ENCODE measurements around the gene DLG5.

Gene DLG5

DNA sequence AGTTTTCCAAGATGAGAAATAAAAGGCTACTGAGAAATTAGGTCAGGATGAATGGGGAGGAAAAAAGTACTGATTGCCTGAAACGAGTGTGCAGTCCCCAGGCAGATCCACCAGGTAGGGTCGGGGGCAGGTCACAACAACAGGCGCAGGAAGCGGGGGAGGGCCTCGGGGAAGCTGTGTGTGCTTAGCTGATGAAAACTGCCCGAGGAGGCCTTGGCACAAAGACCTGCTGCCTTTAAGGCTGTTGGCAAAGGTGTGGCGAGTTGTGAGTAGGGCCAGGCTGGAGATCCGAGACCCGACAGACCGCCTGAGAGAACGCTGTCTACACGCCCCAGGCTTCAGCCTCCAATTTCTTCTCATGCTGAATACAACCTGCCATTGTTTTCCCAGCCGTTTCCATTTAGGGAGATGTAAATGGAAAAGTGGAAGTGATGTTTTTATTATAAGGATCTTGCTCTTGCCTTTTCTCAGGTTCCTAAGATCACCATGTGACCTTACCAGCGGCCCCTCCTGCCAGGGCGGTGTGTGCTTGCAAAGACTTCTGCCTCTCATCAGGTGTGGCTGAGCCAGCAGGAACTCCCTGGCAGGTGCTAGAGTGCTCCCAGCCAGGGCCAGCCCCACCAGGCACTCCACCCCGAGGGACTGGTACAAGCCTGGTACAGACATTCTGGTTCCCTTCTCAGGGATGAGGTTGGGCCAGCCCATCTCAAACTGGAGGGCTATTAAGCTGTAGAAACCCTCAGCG, 60.8 kb downstream of the DLG5 start:
- no peak for DNase-seq

DNA sequence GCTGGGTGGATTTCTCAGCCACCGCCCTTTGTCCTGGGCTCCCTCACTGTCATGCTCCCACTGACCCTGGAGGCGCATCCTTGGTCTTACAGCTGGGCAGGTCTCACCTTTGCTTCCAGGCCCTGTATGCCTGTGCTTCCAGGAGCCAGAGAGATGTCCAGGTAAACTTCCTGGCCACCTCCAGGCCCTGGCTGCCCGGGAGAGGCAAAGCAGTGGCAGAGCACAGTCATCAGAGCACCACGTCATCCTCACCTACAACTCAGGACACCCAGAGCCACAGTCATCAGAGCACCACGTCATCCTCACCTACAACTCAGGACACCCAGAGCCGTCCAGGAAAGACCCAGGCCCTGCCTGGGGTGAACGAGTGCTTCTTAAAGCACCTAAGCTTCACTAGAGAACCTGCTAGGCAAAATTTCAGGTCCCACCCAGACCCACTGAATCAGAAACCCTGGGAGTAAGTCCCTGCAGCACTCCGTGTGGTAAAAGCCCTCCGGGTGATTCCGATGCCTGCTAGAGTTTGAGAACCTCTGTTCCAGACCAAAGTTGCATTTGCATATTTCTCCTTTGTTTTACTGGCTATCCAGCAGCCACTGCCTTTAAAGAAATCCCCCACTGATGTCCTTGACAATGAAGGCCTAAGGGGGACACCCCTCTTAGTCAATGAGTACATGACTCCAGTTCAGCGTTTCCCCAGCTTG, 62.3 kb downstream of the DLG5 start:
- no peak for DNase-seq

DNA sequence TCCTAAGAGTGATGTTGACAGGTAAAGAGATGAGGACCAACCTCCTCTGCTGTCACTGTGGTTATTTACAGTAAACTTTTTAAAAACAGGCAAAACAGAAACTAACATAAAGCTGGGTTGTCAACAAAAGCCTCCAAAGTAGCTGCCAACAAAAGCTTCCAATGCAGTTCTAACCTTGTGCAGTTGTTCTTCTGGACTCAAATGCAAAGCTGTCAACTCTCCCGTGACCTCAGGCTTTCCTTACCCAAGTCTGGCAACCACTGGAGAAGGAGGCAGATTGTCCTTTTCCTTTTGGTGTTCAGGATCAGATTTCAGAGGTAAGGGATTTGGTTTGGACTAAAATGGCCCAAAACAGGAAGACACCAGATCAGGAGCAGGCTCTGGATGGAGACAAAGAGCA, 63.1 kb downstream of the DLG5 start:
- DNase-seq = no peak

DNA sequence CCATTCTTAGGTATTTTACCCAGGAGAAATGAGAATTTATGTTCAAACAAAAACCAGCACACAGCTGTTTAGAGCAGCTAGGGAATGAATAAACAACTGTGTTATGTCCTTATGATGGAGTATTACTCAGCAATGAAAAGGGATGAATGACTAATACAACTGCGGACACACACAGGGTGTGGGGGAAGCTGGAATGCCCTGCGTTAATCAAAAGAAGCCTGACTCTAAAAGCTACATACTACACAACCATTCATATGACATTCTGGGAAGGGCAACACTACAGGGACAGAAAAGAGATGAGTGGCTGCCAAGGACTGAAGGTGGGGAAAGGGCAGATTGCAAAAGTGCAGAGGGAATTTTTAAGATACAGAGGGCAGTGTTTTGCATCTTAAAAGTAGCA, 64.0 kb downstream of the DLG5 start:
- no peak for DNase-seq

DNA sequence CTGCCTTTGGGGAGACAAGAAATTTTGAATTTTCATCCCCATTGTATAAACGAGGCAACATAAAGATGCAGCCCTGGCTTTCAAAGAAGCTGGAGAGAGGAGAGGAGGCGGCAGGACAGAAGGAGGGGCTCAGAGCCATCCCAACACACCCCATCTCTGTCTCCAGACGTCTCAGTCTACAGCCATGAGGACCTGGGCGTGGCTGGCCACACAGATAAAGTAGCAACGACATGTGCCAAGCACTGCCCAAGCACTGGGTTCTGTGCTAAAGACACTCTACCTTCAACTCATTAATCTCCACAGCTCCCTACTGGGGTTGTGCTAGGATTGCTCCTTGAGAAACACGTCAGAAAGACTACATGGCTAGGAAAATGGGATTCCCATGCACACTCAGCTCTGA, 65.2 kb downstream of the DLG5 start:
- no peak for DNase-seq

DNA sequence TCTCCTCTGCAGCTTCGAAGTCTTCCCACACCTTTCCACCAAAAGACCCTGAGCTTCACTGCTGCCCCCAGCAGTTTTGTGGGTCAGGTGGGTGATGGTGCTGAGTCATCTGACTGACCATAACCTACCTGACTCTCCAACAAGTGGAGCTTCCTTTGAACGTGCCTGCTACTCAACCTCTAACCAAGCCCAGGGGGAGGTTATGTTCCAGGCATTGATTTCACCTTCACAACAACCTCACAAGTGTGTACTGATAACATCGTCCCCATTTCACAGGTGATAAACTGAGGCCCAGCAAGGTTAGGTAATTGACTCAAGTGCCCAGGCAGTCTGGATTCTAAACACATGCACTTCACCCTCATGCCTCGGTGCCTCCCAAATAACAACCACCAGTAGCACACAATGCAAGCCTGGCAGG, 66.7 kb downstream of the DLG5 start:
- DNase-seq = no peak

DNA sequence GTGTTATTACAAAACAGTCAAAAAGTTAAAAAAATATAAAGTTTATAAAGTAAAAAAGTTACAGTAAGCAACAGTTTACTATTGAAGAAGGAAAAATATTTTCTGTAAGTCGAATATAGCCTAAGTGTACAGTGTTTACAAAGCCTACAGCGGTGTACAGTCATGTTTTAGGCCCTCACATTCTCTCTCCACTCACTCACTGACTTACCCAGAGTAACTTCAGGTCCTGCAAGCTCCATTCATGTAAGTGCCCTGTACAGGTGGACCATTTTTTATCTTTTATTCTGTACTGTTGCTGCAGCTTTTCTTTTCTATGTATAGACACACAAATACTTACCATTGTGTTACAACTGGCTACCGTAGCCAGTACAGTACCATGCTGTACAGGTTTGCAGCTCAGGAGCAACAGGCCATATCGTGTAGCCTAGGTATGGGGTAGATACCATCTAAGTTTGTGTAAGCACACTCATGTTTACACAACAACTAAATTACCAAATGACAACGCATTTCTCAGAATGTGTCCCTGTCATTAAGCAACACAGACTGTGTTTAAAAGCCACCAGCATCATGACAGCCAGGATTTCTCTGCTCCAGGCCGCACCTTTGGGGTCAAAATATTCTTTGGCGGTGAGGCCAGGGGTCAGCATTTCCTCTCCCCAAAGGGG, 67.2 kb downstream of the DLG5 start:
- no peak for DNase-seq

DNA sequence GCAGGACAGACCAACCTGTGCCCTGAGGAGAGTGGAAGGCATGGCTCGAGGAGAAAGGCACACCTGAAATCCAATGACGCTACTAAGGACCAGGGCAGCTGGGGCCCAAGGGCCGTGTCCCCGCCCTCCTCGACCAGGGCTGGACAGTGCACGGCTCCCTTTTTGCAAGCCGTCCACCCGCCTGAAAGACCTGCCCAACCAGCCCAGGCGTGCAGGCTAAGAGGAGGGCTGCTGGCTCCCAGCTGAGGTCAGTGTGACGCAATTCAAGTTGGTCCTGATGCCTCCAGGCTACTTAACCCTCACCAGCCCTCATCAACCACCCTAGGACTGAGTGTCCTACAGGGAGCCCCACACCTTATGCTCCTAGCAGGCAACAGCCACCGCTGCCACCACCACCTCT, 69.3 kb downstream of the DLG5 start:
- no peak for DNase-seq

DNA sequence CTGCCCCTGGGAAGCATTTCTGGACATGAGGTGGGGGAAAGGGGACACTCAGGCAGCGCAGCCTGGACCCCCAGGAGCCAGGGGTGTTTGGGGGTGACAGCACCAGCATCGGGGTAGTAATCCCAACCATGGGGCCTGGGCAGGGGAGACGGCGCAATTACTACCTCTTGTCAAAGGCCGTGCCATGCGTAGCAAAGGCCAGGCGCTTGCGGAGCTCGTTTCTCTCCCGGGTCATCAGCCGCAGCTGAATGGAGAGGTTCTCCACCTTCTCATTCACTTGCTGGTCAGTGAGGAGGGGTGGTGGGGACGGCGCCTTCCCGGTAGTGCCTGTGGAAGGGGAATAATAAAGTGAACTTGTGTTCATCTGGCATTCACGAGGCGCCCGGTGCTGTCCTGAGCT, 70.0 kb downstream of the DLG5 start:
- no peak for DNase-seq

DNA sequence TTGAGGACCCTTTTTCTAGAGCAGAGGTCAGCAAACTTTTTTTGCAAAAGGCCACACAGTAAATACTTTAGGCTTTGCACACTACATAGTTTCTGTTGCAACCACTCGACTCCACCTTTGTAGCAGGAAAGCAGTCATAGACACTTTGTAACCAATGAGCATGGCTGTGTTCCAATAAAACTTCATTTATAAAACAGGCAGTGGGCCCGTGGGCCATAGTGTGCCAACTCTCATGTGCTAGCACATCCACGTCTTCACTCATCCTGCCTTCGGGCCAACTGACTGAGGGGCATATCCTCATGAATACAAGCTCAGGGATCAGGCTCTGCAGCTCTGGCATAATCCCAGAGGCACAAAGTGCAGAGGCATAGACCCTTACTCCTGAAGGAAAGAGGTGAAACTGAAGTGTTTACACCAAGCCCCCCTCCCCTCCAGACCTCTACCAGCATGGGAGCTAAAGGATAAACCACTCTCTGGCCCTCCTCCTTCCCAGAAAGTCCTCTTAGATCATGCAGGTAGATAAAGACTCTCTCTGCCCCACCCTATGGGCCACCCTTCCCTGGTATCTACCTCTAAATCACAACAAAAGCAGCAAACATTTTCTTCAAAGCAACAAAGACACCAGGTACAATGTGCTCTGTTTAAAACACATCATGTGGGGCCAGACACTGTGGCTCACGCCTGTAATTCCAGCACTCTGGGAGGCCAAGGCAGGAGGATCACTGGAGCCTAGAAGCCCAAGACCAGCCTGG, 71.0 kb downstream of the DLG5 start:
- DNase-seq = no peak

DNA sequence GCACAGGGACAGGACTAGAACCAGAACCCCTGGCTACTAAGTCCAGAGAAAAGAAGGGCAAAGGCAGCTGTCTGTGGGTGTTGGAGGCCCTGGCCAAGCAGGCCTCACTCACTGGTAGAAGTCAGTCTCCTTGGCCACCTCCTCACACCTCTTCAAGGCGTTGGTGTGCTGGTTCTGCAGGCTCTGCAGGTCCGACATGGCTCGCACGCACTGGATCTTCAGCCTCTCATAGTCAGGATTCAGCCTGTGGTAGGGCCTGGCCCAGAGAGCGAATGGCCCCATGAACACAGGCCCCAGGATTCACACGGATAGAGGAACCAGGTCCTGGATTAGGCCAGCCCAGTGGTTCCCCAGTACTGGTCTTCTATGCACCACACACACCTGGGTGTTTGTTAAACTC, 72.4 kb downstream of the DLG5 start:
- DNase-seq = no peak

DNA sequence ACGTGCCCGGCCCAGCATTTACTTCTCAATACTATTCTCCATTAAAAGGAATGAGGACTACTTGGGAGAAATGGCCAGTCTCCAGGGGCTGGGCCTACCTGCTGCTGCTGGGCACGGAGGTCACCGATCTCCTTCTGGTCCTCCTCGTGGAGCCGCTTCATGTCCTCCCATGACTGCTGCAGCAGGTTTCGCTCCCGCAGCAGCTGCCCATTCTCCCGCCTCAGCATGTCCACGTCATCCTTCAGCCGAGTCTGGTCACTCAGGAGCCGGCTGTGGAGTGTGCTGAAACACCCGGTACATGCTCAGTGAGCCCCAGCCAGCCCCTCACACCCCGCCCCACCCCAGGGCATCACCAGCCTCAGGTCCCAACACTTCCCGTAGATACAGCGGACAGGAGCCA, 73.3 kb downstream of the DLG5 start:
- no peak for DNase-seq

DNA sequence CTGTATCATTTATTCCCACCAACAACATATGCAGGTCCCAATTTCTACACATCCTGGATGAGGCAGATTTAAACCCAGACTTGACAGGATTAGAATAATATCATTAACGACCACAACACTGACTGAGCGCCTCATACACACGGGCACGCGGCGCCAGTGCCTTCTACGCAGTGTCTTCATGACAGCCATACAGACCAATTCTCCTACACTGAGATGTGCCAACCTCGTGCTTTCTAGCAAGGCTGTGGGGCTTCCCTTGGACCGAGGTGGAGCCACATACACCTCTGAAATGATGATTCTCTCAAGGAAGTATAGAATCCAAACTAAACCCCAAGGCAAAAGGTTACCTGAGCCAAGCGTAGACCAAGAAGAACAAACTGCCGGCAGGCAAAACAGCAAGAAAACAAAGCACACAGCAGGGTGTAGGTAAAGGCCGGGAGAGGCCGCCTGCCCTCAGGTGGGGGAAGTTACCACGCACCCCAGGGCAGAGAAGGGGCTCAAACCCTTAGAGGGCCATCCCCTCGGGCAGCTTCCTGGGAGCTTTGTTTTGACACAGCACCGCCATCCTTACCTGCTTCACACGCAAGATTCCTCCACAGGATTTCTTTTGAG, 75.8 kb downstream of the DLG5 start:
- no peak for DNase-seq

DNA sequence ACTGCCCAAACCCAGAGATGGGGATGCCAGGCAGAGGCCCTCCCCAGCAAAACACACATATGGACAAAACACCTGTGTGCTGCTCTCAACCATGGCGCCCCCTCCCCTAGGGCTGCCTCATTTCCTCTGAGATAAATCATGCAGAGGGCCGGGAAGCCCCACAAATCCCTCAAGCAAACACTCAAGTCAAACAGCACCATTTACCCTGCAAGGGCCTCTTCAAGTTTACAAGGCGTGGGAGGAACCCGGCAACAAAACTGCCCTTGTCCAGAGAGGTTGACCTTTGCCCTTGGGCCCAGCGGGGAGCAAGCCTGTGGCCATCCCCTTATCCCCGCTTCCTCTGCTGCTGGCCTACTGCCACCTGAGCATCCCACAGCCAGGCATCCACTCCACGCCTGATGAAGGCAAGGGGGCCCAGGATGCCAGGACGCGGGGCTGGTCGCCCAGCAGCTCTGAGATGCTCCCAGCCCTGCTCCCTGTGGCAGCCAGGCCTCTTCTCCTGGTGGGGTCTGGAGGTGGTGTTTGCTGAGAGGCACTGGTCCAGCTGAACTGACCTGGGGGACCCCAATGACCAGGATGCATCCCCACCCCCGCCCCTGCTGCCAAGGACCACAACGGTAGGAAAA, 77.4 kb downstream of the DLG5 start:
- no peak for DNase-seq

DNA sequence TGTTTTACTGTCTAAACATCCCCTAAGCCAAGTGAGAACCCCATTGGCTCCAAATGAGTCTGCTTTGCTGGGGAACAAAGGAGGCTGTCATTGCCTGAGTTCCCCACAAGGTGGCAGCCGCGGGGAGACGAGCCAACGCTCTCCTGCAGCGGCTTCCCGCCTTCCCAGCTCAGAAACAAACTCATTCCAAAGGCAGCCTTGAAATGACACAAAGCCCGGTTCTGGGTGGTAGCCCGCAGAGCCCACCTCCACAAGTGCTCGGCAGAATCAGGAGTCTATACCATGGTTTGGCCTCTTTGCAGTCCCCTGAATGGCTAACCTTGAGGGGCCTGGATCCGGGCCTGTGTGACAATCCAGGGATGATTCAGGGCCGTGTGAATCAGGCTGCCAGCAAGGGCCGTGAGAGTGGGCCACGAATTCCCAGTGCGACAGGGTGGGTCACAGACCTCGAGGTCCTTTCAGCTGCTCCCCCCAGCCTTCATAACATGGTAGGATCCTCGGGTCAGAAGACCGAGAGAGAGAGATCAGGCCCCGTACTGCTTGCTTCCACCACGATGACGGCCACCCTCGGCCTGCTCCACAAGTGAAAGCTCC, 79.7 kb downstream of the DLG5 start:
- DNase-seq = no peak

DNA sequence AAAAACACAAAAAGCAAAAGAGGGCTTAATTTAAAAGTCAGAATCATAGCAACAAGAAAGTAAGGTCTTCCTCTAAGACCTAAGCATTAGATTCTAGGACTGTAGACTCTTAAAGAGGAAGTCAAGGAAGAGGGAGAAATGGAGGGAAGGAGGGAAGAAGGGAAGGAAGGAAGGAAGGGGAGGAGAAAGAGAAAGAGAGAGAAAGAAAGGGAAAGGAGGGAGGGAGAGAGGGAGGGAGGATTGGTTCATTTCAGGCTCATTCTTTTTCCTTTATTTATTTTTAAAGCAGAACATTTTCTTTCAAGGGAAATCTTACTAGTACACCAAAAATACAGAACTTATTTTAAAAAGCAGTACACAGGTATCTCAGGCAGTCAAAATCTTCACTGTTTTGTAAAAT, 81.1 kb downstream of the DLG5 start:
- DNase-seq = no peak

DNA sequence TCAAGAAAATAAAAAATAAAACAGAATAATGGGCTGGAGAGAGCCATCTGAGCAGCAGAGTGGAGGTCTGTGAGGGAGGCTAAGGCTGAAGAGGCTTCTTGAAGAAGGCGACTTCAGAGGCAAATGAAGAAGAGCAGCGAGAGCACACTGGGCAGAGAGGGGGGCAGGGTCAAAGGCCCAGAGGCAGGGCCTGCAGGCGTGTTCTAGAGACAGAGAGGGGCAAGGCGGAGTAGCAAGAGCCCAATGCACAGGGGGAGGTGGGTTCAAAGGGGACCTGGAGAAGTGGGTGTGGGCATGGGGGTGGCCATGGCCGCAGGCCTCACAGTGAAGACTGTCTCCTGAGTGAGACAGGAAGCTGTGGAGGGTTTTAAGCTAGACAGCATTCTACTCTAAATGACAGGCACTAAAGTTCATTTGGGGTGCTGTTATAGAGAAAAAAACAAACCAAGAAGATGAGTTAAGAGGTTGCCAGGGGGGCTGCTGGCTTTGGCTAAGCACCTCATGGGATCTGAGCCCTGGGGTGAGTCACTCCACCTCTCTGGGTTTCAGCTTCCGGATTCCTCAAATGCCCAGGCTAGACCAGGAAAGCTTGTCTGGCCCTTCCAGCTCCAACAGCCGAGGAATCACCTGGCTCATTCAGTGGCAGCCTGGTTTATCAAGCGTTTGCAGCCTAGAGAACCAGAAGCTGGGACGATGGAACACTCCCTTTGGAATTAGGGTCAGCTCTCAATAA, 81.7 kb downstream of the DLG5 start:
- no peak for DNase-seq

DNA sequence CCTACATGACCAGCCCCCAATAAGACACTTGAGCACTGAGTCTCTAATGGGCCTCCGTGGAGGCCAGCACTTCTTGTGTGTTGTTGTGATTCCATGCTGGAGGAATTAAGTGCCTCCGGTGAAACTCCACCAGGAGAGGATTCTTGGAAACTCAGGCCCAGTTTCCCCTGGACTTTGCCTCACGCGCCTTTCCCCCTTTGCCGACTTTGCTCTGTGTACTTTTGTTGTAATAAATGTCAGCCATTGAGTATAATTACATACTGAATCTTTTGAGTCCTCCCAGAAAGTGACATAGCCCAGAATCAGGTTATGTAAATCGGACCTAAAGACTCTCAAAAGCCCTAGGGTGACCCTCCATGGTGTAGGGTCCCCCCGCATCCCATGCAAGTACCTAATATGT, 82.4 kb downstream of the DLG5 start:
- no peak for DNase-seq

DNA sequence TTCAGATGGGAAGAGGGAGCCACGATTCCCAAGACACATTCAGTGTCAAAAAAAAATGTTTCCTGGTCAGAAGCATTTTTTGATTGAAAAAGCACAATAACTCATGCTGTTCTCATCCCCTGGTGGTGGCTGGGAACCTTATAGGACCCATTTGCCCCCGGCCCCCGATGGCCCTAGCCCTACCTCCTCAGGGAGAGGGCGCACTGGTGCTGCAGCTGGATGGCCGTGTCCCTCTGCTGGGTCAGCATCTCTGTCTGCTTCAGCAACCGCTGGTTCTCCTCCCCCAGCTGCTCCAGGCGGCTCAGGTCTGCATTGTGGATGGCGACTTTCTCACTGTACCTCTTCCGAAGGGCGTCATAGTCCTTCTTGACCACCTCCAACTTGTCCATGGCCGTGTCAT, 83.3 kb downstream of the DLG5 start:
- no peak for DNase-seq

DNA sequence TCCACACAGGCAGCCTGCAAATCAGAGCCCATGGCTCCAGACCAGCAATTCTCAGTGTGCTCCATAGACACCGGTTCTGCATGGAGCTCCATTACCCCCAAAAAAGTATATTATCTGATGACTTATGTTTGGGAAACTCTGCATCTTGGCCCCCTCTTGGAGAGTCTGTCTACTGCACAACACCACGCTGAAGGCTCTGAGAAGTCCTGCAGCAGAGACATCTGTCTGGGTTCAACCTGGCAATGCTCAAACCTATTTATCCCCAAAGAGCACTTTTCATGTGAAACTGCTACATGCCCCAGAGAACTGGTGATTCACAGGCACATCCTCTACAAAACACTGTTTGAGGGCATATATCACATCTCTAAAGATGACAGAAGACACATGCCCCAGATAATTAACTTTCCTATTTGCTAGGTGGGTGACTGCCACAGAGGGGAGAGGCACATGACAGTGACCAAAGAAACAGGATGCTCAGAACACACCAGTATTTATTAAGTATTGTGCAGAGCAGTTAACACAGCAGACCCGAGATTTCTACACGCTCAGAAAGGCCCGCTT, 83.8 kb downstream of the DLG5 start:
- DNase-seq = no peak

DNA sequence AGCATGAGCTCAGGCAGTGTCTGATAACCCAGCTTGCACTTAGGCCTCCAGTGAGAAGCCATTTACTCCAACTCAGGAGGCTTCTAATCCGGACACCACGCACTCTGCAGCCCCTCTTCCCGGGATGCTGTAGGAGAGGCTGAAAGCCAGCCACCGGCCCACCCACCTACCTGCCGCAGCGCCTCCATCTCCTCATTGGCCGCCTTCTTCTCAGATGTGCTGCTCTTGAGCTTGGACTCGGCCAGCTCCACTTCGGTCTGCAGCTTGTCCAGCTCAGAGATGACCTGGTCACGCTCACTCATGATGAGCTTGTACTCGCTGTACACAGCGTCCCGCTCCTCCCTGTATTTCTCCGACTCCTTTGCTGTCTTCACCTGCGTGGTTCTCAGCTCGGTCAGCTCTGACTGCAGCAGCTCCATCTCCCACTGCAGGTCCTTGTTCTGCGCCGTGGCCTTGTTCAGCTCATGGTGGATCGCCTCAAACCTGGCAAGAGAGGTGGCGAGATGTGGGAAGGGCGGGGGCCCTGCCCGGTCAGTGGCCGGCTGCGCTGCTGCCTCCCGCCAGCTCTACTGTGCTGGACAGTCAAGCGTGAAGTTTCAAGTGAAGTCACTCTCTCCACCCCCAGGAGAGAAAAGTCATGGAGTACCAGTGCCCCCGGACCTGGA, 84.7 kb downstream of the DLG5 start:
- DNase-seq = no peak

Measured in GF-D8 (cell line).